ENCODE data around the gene CSTPP1. TPM values are rescaled to one million over a fixed set of nuclear protein-coding genes. Genes with fewer than 3 reads are reported as not detected.

Gene CSTPP1
- total and polyA plus RNA-seq, 2 donors (not counting 1 experiment from before 2014, with no cell fraction given): 11.5 to 29.0 TPM

DNA sequence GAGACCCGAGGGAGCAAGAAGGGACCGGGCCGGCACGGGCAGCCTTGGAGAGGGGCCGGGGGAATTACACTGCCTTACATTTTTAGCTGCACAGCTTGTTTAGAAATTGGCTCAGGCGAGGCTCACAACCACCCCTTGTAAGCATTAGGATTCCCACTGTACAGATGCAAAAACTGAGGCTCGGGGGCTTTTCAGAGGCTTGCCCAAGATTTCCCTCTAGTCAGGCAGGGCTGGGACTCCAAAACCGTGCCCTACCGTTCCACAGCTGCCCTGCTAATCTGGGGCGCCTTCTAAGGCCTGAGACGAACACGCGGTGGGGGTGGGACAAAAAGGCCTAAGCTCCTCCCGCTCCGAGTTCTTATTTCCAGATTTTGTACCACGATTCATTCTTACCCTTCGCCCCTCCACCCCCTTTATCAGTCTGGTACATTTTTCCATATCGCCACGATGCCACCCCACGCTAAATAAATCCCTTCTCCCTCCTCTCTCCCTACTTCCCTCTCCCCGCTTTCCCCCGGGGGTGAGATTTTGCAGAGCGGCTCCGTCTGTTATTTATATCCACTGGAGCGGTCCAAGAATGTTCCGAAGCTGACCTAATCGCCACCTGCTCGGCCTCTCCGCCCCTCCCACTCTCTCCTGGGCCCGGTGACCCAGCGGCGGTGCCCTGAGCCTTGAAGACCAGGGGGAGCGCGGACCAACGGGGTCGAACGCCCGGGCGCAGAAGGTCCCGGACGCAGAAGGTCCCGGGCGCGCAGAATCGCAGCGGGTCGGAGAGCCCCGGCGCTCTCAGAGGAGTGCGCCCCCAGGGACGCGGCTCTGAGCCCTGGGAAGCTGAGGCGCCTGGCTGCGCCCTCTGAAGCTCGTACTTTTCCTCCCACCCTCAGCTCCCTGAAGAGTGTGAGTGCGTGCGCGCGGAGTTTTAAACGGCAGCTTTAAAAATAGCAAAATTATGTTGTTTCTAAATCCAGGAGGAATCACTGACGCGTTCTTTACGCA, 250.4 kb downstream of the CSTPP1 start:
- H3K4me3 ChIP-seq (ENCODE audit: control extremely low read depth in 1 of 5, extremely low read depth in 1 of 5, insufficient read depth in 1 of 5, low read depth in 2 of 5, low read length in 4 of 5): peak overlapping the region in 4 of 5 experiments; percentile 30 to 65 (median 52)
- intact Hi-C loops (cut with micrococcal nuclease): loop anchor here (1.0 to 2.0 kb wide), 3 partner anchors 10 to 62 kb away; partner anchors contain the start of genes ACP2 and DDB2
- peaks cover 12% of the 10 kb centered on the region for H3K4me1 Mint-ChIP-seq
- WGBS (ENCODE audit: insufficient coverage): 1% methylated on average over 54 of the region's 63 CpGs
- H3K27ac ChIP-seq (ENCODE audit: low read length in 2 of 2): no peak overlapping the region
- H3K4me1 ChIP-seq (ENCODE audit: control insufficient read depth in 2 of 2, insufficient read depth in 2 of 2, low read length in 2 of 2): peaks cover 19 to 24% of the 10 kb centered on the region in 2 donors
- CTCF ChIA-PET: interaction anchor here (0.8 to 2.4 kb wide), 6 partner anchors 9 to 225 kb away, joined by 3 to 7 read pairs (median 6); partner anchors contain the start of gene DDB2
- TF ChIP-seq, protein P1, sequence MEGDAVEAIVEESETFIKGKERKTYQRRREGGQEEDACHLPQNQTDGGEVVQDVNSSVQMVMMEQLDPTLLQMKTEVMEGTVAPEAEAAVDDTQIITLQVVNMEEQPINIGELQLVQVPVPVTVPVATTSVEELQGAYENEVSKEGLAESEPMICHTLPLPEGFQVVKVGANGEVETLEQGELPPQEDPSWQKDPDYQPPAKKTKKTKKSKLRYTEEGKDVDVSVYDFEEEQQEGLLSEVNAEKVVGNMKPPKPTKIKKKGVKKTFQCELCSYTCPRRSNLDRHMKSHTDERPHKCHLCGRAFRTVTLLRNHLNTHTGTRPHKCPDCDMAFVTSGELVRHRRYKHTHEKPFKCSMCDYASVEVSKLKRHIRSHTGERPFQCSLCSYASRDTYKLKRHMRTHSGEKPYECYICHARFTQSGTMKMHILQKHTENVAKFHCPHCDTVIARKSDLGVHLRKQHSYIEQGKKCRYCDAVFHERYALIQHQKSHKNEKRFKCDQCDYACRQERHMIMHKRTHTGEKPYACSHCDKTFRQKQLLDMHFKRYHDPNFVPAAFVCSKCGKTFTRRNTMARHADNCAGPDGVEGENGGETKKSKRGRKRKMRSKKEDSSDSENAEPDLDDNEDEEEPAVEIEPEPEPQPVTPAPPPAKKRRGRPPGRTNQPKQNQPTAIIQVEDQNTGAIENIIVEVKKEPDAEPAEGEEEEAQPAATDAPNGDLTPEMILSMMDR (IDR thresholded peaks at IDR 0.05): no peak
- TF ChIP-seq EZH2 (IDR thresholded peaks at IDR 0.05; ENCODE audit: borderline replicate concordance, insufficient read depth, low read depth, low read length, poor library complexity, severe bottlenecking): no peak
- H3K4me2 ChIP-seq (replicated peaks; ENCODE audit: low read depth, low read length, poor library complexity, severe bottlenecking): peak overlapping the region; percentile 94
- peak; percentile 59 for ATAC-seq (ENCODE audit: low read depth)
- peak overlapping the region; percentile 65 for H3K9ac ChIP-seq (ENCODE audit: low read length)
- POLR2A ChIA-PET: interaction anchor here (0.5 to 2.1 kb wide), 3 partner anchors 28 to 62 kb away, joined by 3 to 10 read pairs (median 4); partner anchors contain the start of genes ACP2 and DDB2
- peak; percentile 65 for DNase-seq
- H3K27me3 ChIP-seq (replicated peaks in 1 of 4; ENCODE audit: control extremely low read depth in 1 of 4, control insufficient read depth in 3 of 4, insufficient read depth in 4 of 4, low read length in 3 of 4): peaks cover 0 to 44% (median 15%) of the 10 kb centered on the region in 4 experiments
- H3K27me3 Mint-ChIP-seq: peaks cover 19% of the 10 kb centered on the region
- peak overlapping the region; percentile 80 for H2AFZ ChIP-seq (ENCODE audit: insufficient read depth, low read depth, low read length, poor library complexity, severe bottlenecking)
- H4K20me1 ChIP-seq (ENCODE audit: control insufficient read depth, insufficient read depth, low read length, poor library complexity, severe bottlenecking): no peaks in the 10 kb centered on the region
- H3K4me3 Mint-ChIP-seq: peak overlapping the region; percentile 87
- no peaks in the 10 kb centered on the region for H3K79me2 ChIP-seq (ENCODE audit: control insufficient read depth, insufficient read depth, low read length)
- H3K9me3 Mint-ChIP-seq (ENCODE audit: insufficient read depth): no peaks in the 10 kb centered on the region
- H3K27ac Mint-ChIP-seq: peak overlapping the region; percentile 2
- no peaks in the 10 kb centered on the region for H3K36me3 ChIP-seq (replicated peaks in 1 of 2; ENCODE audit: control extremely low read depth in 1 of 2, control insufficient read depth in 1 of 2, extremely low read depth in 1 of 2, insufficient read depth in 2 of 2, low read length in 1 of 2)
- H3K9me3 ChIP-seq (ENCODE audit: control extremely low read depth in 1 of 3, control insufficient read depth in 2 of 3, insufficient read depth in 1 of 3, low read length in 2 of 3): peaks cover 0 to 13% (median 0%) of the 10 kb centered on the region in 3 donors
